Stimulated activated memory B cell treated with anti-CD40 and anti-IgM and Interleukin-4, amounts not matched to agents 10 μg/mL and 1 μg/mL and 100 μg/mL, for 72 hours (primary cell): ENCODE results near the gene NKAIN2.
"Not testable (repeated sequence)": the region's sequence is repeated elsewhere in the genome, so short reads cannot be mapped to it uniquely, and the experiment has no call there.

Experiments used
- ATAC-seq: fragments of 150-1000 bp; cut with Tn5 transposase; 2 replicates; pipeline ENCODE4 v1.10.0; 2021
- H3K27ac Mint-ChIP-seq: one replicate; pipeline ENCODE4 v1.8.0; 2022; ENCODE audit warnings: mild to moderate bottlenecking, mixed read lengths
- H3K27me3 Mint-ChIP-seq: one replicate; pipeline ENCODE4 v1.8.0; 2022; ENCODE audit warnings: mixed read lengths
- H3K36me3 Mint-ChIP-seq: one replicate; pipeline ENCODE4 v1.8.0; 2022; ENCODE audit warnings: mixed read lengths
- H3K4me1 Mint-ChIP-seq: one replicate; pipeline ENCODE4 v1.8.0; 2022; ENCODE audit warnings: mixed read lengths
- H3K4me3 Mint-ChIP-seq: one replicate; pipeline ENCODE4 v1.8.0; 2022; ENCODE audit warnings: mild to moderate bottlenecking, moderate library complexity, mixed read lengths
- H3K9me3 Mint-ChIP-seq: one replicate; pipeline ENCODE4 v1.8.0; 2022; ENCODE audit warnings: mixed read lengths

The NKAIN2 gene

DNA sequence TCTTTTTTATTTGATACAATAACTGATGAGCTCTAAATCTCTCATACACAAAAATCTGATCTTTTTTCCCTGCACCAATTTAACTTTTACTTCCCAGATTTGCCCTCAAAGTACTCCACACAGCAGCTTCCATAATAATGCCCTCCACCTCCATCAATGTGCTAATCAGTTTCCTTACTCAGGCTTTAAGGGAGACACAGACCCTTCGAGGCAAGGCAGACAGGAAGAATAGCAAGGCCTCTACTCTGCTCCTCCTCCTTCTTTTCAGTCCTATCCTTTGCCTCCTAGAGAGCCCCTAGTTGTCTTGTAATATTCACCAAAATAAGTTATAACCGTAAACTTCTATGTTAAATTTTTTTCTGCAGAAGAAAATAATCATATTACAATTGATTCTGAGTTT, 713.7 kb downstream of the NKAIN2 start:
- H3K36me3 Mint-ChIP-seq: no peaks in the 10 kb centered on the region
- no peak overlapping the region for H3K27ac Mint-ChIP-seq
- peaks cover 11% of the 10 kb centered on the region for H3K9me3 Mint-ChIP-seq
- H3K4me3 Mint-ChIP-seq: no peak overlapping the region
- no peaks in the 10 kb centered on the region for H3K27me3 Mint-ChIP-seq
- H3K4me1 Mint-ChIP-seq: no peaks in the 10 kb centered on the region
- no peak for ATAC-seq

GRCh38 chr6:124520514-124520913, 716.8 kb downstream of the NKAIN2 start:
- H3K36me3 Mint-ChIP-seq: no peaks in the 10 kb centered on the region
- no peaks in the 10 kb centered on the region for H3K27me3 Mint-ChIP-seq
- no peak for ATAC-seq
- peaks cover 8% of the 10 kb centered on the region for H3K9me3 Mint-ChIP-seq
- no peak overlapping the region for H3K27ac Mint-ChIP-seq
- no peak overlapping the region for H3K4me3 Mint-ChIP-seq
- no peaks in the 10 kb centered on the region for H3K4me1 Mint-ChIP-seq

GRCh38 chr6:124522335-124522734, 718.7 kb downstream of the NKAIN2 start:
- H3K4me1 Mint-ChIP-seq: no peaks in the 10 kb centered on the region
- no peak for ATAC-seq
- no peaks in the 10 kb centered on the region for H3K27me3 Mint-ChIP-seq
- peaks cover 4% of the 10 kb centered on the region for H3K9me3 Mint-ChIP-seq
- no peak overlapping the region for H3K27ac Mint-ChIP-seq
- no peaks in the 10 kb centered on the region for H3K36me3 Mint-ChIP-seq
- no peak overlapping the region for H3K4me3 Mint-ChIP-seq

GRCh38 chr6:124524491-124525200, 721.0 kb downstream of the NKAIN2 start:
- H3K27me3 Mint-ChIP-seq: no peaks in the 10 kb centered on the region
- no peaks in the 10 kb centered on the region for H3K9me3 Mint-ChIP-seq
- H3K27ac Mint-ChIP-seq: no peak overlapping the region
- H3K4me1 Mint-ChIP-seq: no peaks in the 10 kb centered on the region
- no peaks in the 10 kb centered on the region for H3K36me3 Mint-ChIP-seq
- ATAC-seq: no peak
- no peak overlapping the region for H3K4me3 Mint-ChIP-seq

DNA sequence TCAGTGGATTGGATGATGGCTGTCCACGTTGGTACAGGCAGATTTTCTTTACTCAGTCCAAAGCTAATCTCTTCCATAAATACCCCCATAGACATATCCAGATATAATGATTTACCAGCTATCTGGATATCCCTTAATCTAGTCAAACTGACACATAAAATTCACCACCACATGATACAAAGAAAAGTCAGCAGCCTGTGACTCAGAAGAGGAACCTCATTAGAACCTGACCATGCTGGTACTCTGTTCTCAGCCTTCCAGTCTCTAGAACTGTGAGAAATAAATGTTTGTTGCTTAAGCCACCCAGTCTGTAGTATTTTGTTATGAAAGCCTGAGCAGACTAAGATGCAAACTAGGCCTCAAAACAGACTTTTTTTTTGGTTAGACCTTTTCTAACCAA, 727.3 kb downstream of the NKAIN2 start:
- Mint-ChIP-seq H3K27ac (no peak overlapping the region), H3K4me1 (no peaks in the 10 kb centered on the region), H3K9me3 (no peaks in the 10 kb centered on the region), H3K4me3 (no peak overlapping the region), H3K36me3 (no peaks in the 10 kb centered on the region), H3K27me3 (no peaks in the 10 kb centered on the region)
- ATAC-seq: no peak

GRCh38 chr6:124535299-124535698, 731.6 kb downstream of the NKAIN2 start:
- H3K27me3 Mint-ChIP-seq: no peaks in the 10 kb centered on the region
- no peak overlapping the region for H3K27ac Mint-ChIP-seq
- H3K36me3 Mint-ChIP-seq: no peaks in the 10 kb centered on the region
- ATAC-seq: no peak
- H3K4me3 Mint-ChIP-seq: no peak overlapping the region
- H3K9me3 Mint-ChIP-seq: no peaks in the 10 kb centered on the region
- H3K4me1 Mint-ChIP-seq: no peaks in the 10 kb centered on the region

- H3K27ac Mint-ChIP-seq: no peak overlapping the region
- H3K9me3 Mint-ChIP-seq: no peaks in the 10 kb centered on the region
- no peak overlapping the region for H3K4me3 Mint-ChIP-seq
- H3K4me1 Mint-ChIP-seq: no peaks in the 10 kb centered on the region
- H3K36me3 Mint-ChIP-seq: no peaks in the 10 kb centered on the region
- no peak for ATAC-seq
- H3K27me3 Mint-ChIP-seq: no peaks in the 10 kb centered on the region
Observed at GRCh38 chr6:124535746-124536145, 732.1 kb downstream of the NKAIN2 start.

GRCh38 chr6:124536157-124536841, 732.6 kb downstream of the NKAIN2 start:
- no peaks in the 10 kb centered on the region for H3K4me1 Mint-ChIP-seq
- H3K27me3 Mint-ChIP-seq: no peaks in the 10 kb centered on the region
- H3K36me3 Mint-ChIP-seq: no peaks in the 10 kb centered on the region
- no peak for ATAC-seq
- H3K4me3 Mint-ChIP-seq: no peak overlapping the region
- H3K27ac Mint-ChIP-seq: no peak overlapping the region
- H3K9me3 Mint-ChIP-seq: no peaks in the 10 kb centered on the region

DNA sequence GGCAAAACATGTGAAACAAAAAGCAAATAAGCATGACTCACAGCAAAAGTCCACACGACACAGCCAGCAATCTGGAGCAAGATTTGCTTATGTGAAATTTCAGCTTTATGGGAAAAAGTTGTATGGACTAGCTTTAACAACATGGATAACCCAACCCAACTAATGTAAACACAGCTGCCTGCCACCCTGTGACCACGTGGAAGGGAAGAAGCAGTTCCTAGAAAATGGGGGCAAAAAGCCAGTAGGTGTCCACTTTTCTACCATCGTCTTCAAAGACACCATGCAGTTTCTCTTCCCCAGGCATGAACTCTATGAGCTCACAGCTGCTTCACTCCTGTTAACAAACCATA, 733.2 kb downstream of the NKAIN2 start:
- H3K4me1 Mint-ChIP-seq: no peaks in the 10 kb centered on the region
- no peaks in the 10 kb centered on the region for H3K36me3 Mint-ChIP-seq
- no peak overlapping the region for H3K4me3 Mint-ChIP-seq
- no peaks in the 10 kb centered on the region for H3K27me3 Mint-ChIP-seq
- no peak for ATAC-seq
- no peak overlapping the region for H3K27ac Mint-ChIP-seq
- H3K9me3 Mint-ChIP-seq: no peaks in the 10 kb centered on the region

DNA sequence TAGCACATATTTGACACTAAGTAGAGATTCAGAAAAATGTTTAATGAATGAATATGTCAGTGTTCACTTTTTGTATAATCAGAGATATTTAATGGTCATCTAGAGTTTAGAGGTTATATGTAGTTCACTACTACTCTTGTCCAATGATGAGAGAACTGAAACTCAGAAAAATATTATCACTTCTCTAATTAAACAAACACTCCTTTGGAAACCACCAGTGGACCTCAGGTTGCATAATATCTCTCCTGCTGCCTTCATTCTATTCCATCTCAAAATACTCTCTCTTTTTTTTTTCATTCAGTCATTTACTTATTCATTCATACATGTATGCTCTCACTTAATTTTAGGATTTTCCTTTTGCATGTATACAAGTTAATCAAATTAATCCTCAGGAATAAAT, 735.4 kb downstream of the NKAIN2 start:
- ATAC-seq: no peak
- no peak overlapping the region for H3K27ac Mint-ChIP-seq
- no peaks in the 10 kb centered on the region for H3K4me1 Mint-ChIP-seq
- H3K27me3 Mint-ChIP-seq: no peaks in the 10 kb centered on the region
- H3K9me3 Mint-ChIP-seq: no peaks in the 10 kb centered on the region
- H3K36me3 Mint-ChIP-seq: no peaks in the 10 kb centered on the region
- no peak overlapping the region for H3K4me3 Mint-ChIP-seq

GRCh38 chr6:124541573-124541972, 737.9 kb downstream of the NKAIN2 start:
- Mint-ChIP-seq H3K27me3 (no peaks in the 10 kb centered on the region), H3K4me1 (no peaks in the 10 kb centered on the region), H3K9me3 (no peaks in the 10 kb centered on the region), H3K27ac (no peak overlapping the region), H3K4me3 (no peak overlapping the region), H3K36me3 (no peaks in the 10 kb centered on the region)
- no peak for ATAC-seq

DNA sequence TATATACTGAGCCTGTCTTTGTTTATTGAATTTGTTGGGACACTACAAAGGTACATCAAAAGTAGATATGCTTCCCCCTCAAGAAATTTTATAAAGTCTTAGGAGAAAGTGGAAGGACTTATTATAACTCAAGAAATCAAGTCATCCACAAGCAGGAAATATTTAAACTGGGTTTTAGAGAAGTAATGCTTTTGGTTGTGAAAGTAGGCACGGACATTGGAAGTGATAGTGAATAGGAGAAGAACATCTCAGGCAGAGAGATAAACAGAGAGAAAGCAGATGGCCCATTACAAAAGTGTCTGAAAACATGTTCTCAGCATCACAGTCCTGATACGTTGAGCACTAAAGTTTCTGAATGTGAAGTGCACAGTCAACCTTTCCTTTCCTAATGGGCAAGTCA, 742.9 kb downstream of the NKAIN2 start:
- ATAC-seq: no peak
- Mint-ChIP-seq H3K4me1 (no peaks in the 10 kb centered on the region), H3K27me3 (no peaks in the 10 kb centered on the region), H3K9me3 (peaks cover 10% of the 10 kb centered on the region), H3K4me3 (no peak overlapping the region), H3K27ac (no peak overlapping the region), H3K36me3 (no peaks in the 10 kb centered on the region)

DNA sequence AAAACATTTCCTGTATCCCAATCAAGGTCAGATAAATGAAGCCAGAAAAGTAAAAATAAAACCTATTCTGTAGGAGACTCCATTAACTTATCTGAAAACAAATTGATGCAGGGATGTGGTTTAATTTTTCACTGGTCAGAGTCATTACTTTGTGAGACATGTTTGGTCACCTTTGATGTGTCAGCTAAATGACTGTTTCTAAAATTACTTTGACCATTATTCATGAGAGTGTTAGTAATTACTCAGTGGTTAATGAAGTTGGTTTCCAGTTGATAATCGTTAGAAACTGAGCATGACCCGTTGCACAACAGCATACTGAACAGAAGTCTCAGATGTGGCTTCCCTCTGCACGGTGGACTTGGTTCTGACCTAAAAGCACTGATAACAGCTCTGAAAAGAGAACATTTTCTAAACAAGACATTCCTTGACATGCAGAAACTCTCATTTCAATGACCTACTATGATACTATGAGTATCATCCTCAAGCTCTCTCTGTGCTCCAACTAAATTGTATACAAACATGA, 748.1 kb downstream of the NKAIN2 start:
- no peaks in the 10 kb centered on the region for H3K27me3 Mint-ChIP-seq
- H3K4me1 Mint-ChIP-seq: no peaks in the 10 kb centered on the region
- H3K4me3 Mint-ChIP-seq: no peak overlapping the region
- H3K9me3 Mint-ChIP-seq: peaks cover 16% of the 10 kb centered on the region
- H3K27ac Mint-ChIP-seq: no peak overlapping the region
- no peaks in the 10 kb centered on the region for H3K36me3 Mint-ChIP-seq
- no peak for ATAC-seq

GRCh38 chr6:124557873-124558272, 754.2 kb downstream of the NKAIN2 start:
- no peaks in the 10 kb centered on the region for H3K4me1 Mint-ChIP-seq
- no peaks in the 10 kb centered on the region for H3K36me3 Mint-ChIP-seq
- H3K9me3 Mint-ChIP-seq: peaks cover 6% of the 10 kb centered on the region
- no peaks in the 10 kb centered on the region for H3K27me3 Mint-ChIP-seq
- H3K4me3 Mint-ChIP-seq: no peak overlapping the region
- no peak overlapping the region for H3K27ac Mint-ChIP-seq
- no peak for ATAC-seq

GRCh38 chr6:124560078-124560477, 756.4 kb downstream of the NKAIN2 start:
- not testable (repeated sequence) for H3K9me3 Mint-ChIP-seq, H3K4me3 Mint-ChIP-seq, ATAC-seq, H3K4me1 Mint-ChIP-seq, H3K27me3 Mint-ChIP-seq, H3K27ac Mint-ChIP-seq, H3K36me3 Mint-ChIP-seq

GRCh38 chr6:124560873-124561567, 757.4 kb downstream of the NKAIN2 start:
- no peak for ATAC-seq
- Mint-ChIP-seq H3K4me1 (no peaks in the 10 kb centered on the region), H3K9me3 (peaks cover 2% of the 10 kb centered on the region), H3K36me3 (no peaks in the 10 kb centered on the region), H3K27ac (no peak overlapping the region), H3K4me3 (no peak overlapping the region), H3K27me3 (no peaks in the 10 kb centered on the region)
